IPS-NIHi7 (cell line): ENCODE measurements around the gene COL13A1.

ENCODE experiments used
- DNase-seq: peaks from one replicate; pipeline ENCODE4 v3.0.0; 2012; ENCODE audit warnings: mixed read lengths; ENCODE audit errors: extremely low spot score

The COL13A1 gene

GRCh38 chr10:69906425-69906824 lies 104.7 kb downstream of the COL13A1 start:
- DNase-seq, result no peak

- DNase-seq, result no peak
These were observed 105.8 kb downstream of the COL13A1 start for GRCh38 chr10:69907517-69907916.

GRCh38 chr10:69908124-69908523 lies 106.4 kb downstream of the COL13A1 start:
- DNase-seq, result no peak

GRCh38 chr10:69910561-69910960 lies 108.9 kb downstream of the COL13A1 start:
- no peak for DNase-seq

- no peak for DNase-seq
These were observed 110.2 kb downstream of the COL13A1 start for GRCh38 chr10:69911613-69912528.

- DNase-seq, result no peak
These were observed 110.9 kb downstream of the COL13A1 start for GRCh38 chr10:69912589-69912988.

- no peak for DNase-seq
These were observed 112.1 kb downstream of the COL13A1 start for GRCh38 chr10:69913606-69914382.

GRCh38 chr10:69914398-69915214 lies 112.9 kb downstream of the COL13A1 start:
- DNase-seq, result peak; percentile 93

GRCh38 chr10:69915215-69915560 lies 113.5 kb downstream of the COL13A1 start:
- no peak for DNase-seq

- DNase-seq, result no peak
These were observed 114.4 kb downstream of the COL13A1 start for GRCh38 chr10:69916118-69916517.

GRCh38 chr10:69918036-69918435 lies 116.3 kb downstream of the COL13A1 start:
- no peak for DNase-seq

GRCh38 chr10:69919250-69919649 lies 117.5 kb downstream of the COL13A1 start:
- no peak for DNase-seq

- no peak for DNase-seq
These were observed 123.4 kb downstream of the COL13A1 start for GRCh38 chr10:69925111-69925510.

GRCh38 chr10:69928339-69928738 lies 126.6 kb downstream of the COL13A1 start:
- no peak for DNase-seq

- no peak for DNase-seq
These were observed 127.9 kb downstream of the COL13A1 start for GRCh38 chr10:69929575-69929974.

GRCh38 chr10:69934768-69935167 lies 133.1 kb downstream of the COL13A1 start:
- no peak for DNase-seq

GRCh38 chr10:69936091-69936490 lies 134.4 kb downstream of the COL13A1 start:
- DNase-seq, result peak; percentile 59

- DNase-seq, result no peak
These were observed 136.9 kb downstream of the COL13A1 start for GRCh38 chr10:69938541-69938991.

- DNase-seq, result no peak
These were observed 137.4 kb downstream of the COL13A1 start for GRCh38 chr10:69939061-69939460.

GRCh38 chr10:69939481-69939880 lies 137.8 kb downstream of the COL13A1 start:
- no peak for DNase-seq

GRCh38 chr10:69941730-69942129 lies 140.0 kb downstream of the COL13A1 start:
- DNase-seq, result no peak

GRCh38 chr10:69943292-69943820 lies 141.7 kb downstream of the COL13A1 start:
- DNase-seq, result no peak
